SK-N-SH treated with all-trans-retinoic acid at 6 μM for 48 hours (cell line): ENCODE data around the gene BHMT2.

Source experiments
- ATAC-seq: fragments of 200-7000 bp; cut with Tn5 transposase; 3 replicates; pipeline ENCODE4 v1.9.1; 2020; ENCODE audit warnings: mild to moderate bottlenecking, moderate library complexity
- ARNTL ChIP-seq: fragments of 450-650 bp; formaldehyde crosslinking; IDR thresholded peaks from 2 replicates; pipeline ENCODE4 v1.5.0; 2020; ENCODE audit warnings: low read depth, mild to moderate bottlenecking, moderate library complexity, borderline replicate concordance
- BACH2 ChIP-seq: fragments of 250-450 bp; sonication (Bioruptor Pico); IDR thresholded peaks from 2 replicates; pipeline ENCODE4 v1.9.0; 2021; ENCODE audit warnings: mild to moderate bottlenecking, borderline replicate concordance
- CREB5 ChIP-seq: fragments of 250-450 bp; sonication (Bioruptor Pico); IDR thresholded peaks from 2 replicates; pipeline ENCODE4 v1.5.1; 2020; ENCODE audit warnings: low read depth, mild to moderate bottlenecking, moderate library complexity
- CSDC2 ChIP-seq: fragments of 250-450 bp; sonication (Bioruptor Pico); IDR thresholded peaks from 2 replicates; pipeline ENCODE4 v1.5.0; 2020; ENCODE audit warnings: mild to moderate bottlenecking, moderate library complexity
- ESRRG ChIP-seq: fragments of 250-450 bp; sonication (Bioruptor Pico); IDR thresholded peaks from 2 replicates; pipeline ENCODE4 v1.6.1; 2021; ENCODE audit warnings: mild to moderate bottlenecking
- GLIS3 ChIP-seq: fragments of 250-450 bp; sonication (Bioruptor Pico); IDR thresholded peaks from 2 replicates; pipeline ENCODE4 v1.5.0; 2020; ENCODE audit warnings: mild to moderate bottlenecking, moderate library complexity
- POU6F1 ChIP-seq: fragments of 250-450 bp; sonication (Bioruptor Pico); IDR thresholded peaks from 2 replicates; pipeline ENCODE4 v1.8.0; 2021; ENCODE audit warnings: low read depth, mild to moderate bottlenecking, moderate library complexity, borderline replicate concordance
- PPARA ChIP-seq: fragments of 250-450 bp; sonication (Bioruptor Pico); IDR thresholded peaks from 2 replicates; pipeline ENCODE4 v1.5.0; 2020; ENCODE audit warnings: mild to moderate bottlenecking, borderline replicate concordance
- RARB ChIP-seq: fragments of 250-450 bp; sonication (Bioruptor Pico); IDR thresholded peaks from 2 replicates; pipeline ENCODE4 v1.8.0; 2021; ENCODE audit warnings: mild to moderate bottlenecking, moderate library complexity
- SNAI2 ChIP-seq: fragments of 250-450 bp; sonication (Bioruptor Pico); IDR thresholded peaks from 2 replicates; pipeline ENCODE4 v1.5.0; 2020; ENCODE audit warnings: mild to moderate bottlenecking, moderate library complexity
- TCF4 ChIP-seq: fragments of 250-450 bp; sonication (Bioruptor Pico); IDR thresholded peaks from 2 replicates; pipeline ENCODE4 v1.8.0; 2021; ENCODE audit warnings: mild to moderate bottlenecking, moderate library complexity, borderline replicate concordance
- TOX ChIP-seq: fragments of 250-450 bp; sonication (Bioruptor Pico); IDR thresholded peaks from 2 replicates; pipeline ENCODE4 v1.8.0; 2021; ENCODE audit warnings: mild to moderate bottlenecking, moderate library complexity, borderline replicate concordance
- ZFP3 ChIP-seq: fragments of 250-450 bp; sonication (Bioruptor Pico); IDR thresholded peaks from 2 replicates; pipeline ENCODE4 v1.5.0; 2020; ENCODE audit warnings: mild to moderate bottlenecking, moderate library complexity
- ZFP30 ChIP-seq: fragments of 450-650 bp; formaldehyde crosslinking; IDR thresholded peaks from 2 replicates; pipeline ENCODE4 v1.5.0; 2022; ENCODE audit warnings: mild to moderate bottlenecking, moderate library complexity
- ZNF565 ChIP-seq: fragments of 450-650 bp; formaldehyde crosslinking; conservative IDR thresholded peaks from 2 replicates; pipeline ENCODE4 v1.5.0; 2020; ENCODE audit warnings: low read depth, mild to moderate bottlenecking, moderate library complexity
- ZNF70 ChIP-seq: fragments of 450-650 bp; formaldehyde crosslinking; IDR thresholded peaks from 2 replicates; pipeline ENCODE4 v1.5.0; 2020; ENCODE audit warnings: mild to moderate bottlenecking, moderate library complexity
- TF ChIP-seq, protein P1 (sequence below): fragments of 250-450 bp; sonication (Bioruptor Pico); IDR thresholded peaks from 2 replicates; pipeline ENCODE4 v1.5.1; 2021; ENCODE audit warnings: mild to moderate bottlenecking, moderate library complexity
- TF ChIP-seq, protein P2 (sequence below): fragments of 250-450 bp; sonication (Bioruptor Pico); IDR thresholded peaks from 2 replicates; pipeline ENCODE4 v1.5.0; 2020; ENCODE audit warnings: mild to moderate bottlenecking, moderate library complexity

Gene BHMT2

GRCh38 chr5:79130781-79131180, 61.2 kb downstream of the BHMT2 start:
- TF ChIP-seq ESRRG (no peak), TCF4 (CRISPR knock-in tag) (0 out of 2 replicates have a peak, but pooled peaks have one; percentile 18), SNAI2 (CRISPR knock-in tag) (no peak)
- no peak for ATAC-seq

DNA sequence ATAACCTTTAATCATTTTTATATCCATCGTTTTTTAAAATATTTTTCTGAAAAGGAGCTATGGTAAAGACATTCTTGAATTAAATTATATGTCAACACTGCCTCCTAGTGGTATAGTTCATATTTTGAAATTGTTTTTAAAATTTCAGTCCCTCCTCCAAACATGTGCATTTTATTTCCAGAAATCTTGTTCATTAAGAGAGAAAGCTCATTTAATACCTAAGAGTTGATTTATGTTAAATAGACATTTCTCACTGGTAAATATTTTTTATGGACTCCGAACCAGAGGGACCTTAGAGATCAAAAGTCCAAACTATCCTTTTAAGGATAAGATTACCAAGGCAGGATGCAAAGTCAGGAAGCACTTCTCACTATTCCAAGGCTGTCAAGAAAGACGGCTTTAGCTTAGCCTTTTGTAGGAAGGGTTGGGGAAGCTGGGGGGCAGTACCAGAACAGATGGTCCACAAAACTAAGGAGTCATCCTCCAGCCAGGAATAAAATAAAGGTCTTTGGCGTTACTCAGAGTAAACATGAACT, 63.6 kb downstream of the BHMT2 start:
- peak; percentile 79 for ATAC-seq
- TF ChIP-seq CSDC2 (CRISPR knock-in tag) (no peak), BACH2 (CRISPR knock-in tag) (no peak), ZFP3 (no peak), ZNF70 (CRISPR knock-in tag) (no peak), PPARA (CRISPR knock-in tag) (no peak), CREB5 (CRISPR knock-in tag) (no peak), POU6F1 (CRISPR knock-in tag) (no peak), RARB (CRISPR knock-in tag) (no peak), ZNF565 (no peak), ZFP30 (CRISPR knock-in tag) (no peak), SNAI2 (CRISPR knock-in tag) (no peak), ESRRG (no peak), TOX (no peak), GLIS3 (CRISPR knock-in tag) (no peak), ARNTL (CRISPR knock-in tag) (no peak)
- TF ChIP-seq, protein P1, sequence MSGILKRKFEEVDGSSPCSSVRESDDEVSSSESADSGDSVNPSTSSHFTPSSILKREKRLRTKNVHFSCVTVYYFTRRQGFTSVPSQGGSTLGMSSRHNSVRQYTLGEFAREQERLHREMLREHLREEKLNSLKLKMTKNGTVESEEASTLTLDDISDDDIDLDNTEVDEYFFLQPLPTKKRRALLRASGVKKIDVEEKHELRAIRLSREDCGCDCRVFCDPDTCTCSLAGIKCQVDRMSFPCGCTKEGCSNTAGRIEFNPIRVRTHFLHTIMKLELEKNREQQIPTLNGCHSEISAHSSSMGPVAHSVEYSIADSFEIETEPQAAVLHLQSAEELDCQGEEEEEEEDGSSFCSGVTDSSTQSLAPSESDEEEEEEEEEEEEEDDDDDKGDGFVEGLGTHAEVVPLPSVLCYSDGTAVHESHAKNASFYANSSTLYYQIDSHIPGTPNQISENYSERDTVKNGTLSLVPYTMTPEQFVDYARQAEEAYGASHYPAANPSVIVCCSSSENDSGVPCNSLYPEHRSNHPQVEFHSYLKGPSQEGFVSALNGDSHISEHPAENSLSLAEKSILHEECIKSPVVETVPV (CRISPR knock-in tag) = no peak
- TF ChIP-seq, protein P2, sequence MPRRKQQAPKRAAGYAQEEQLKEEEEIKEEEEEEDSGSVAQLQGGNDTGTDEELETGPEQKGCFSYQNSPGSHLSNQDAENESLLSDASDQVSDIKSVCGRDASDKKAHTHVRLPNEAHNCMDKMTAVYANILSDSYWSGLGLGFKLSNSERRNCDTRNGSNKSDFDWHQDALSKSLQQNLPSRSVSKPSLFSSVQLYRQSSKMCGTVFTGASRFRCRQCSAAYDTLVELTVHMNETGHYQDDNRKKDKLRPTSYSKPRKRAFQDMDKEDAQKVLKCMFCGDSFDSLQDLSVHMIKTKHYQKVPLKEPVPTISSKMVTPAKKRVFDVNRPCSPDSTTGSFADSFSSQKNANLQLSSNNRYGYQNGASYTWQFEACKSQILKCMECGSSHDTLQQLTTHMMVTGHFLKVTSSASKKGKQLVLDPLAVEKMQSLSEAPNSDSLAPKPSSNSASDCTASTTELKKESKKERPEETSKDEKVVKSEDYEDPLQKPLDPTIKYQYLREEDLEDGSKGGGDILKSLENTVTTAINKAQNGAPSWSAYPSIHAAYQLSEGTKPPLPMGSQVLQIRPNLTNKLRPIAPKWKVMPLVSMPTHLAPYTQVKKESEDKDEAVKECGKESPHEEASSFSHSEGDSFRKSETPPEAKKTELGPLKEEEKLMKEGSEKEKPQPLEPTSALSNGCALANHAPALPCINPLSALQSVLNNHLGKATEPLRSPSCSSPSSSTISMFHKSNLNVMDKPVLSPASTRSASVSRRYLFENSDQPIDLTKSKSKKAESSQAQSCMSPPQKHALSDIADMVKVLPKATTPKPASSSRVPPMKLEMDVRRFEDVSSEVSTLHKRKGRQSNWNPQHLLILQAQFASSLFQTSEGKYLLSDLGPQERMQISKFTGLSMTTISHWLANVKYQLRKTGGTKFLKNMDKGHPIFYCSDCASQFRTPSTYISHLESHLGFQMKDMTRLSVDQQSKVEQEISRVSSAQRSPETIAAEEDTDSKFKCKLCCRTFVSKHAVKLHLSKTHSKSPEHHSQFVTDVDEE (CRISPR knock-in tag) = no peak

GRCh38 chr5:79133657-79134451, 64.3 kb downstream of the BHMT2 start:
- ATAC-seq = peak; percentile 90
- TF ChIP-seq RARB (CRISPR knock-in tag) = no peak
- no peak for TF ChIP-seq GLIS3 (CRISPR knock-in tag)
- no peak for TF ChIP-seq CREB5 (CRISPR knock-in tag)
- no peak for TF ChIP-seq TOX
- no peak for TF ChIP-seq CSDC2 (CRISPR knock-in tag)
